H1 (cell line): ENCODE data around the gene MYORG. TPM values are rescaled to one million over a fixed set of nuclear protein-coding genes. Genes with fewer than 3 reads are reported as not detected.
A peak's percentile ranks its signal among the peaks of the same experiment; 100 is the strongest.

Experiments
- CTCF ChIA-PET: fragments of 300-600 bp; sonication (Branson Sonifier 250); formaldehyde crosslinking; loops from one replicate; lab custom pipeline; 2021; ENCODE audit not compliant: partially characterized antibody; lab: Charles Lee
- POLR2A ChIA-PET: fragments of 300-600 bp; sonication (Branson Sonifier 250); formaldehyde crosslinking; loops from one replicate; lab custom pipeline; 2021; ENCODE audit warnings: inconsistent platforms; ENCODE audit not compliant: partially characterized antibody; lab: Charles Lee
- DNase-seq, 2 experiments: peaks; one replicate each; pipeline versions ENCODE4 v3.0.0 to v3.0.0-alpha.2; 2010 to 2022; ENCODE audit warnings: low spot score in 2 of 2, low read depth in 1 of 2, mixed read lengths in 1 of 2
- FAIRE-seq: peaks from 2 replicates; lab custom pipeline; 2011; peaks lifted over from hg19 to GRCh38; lab: Jason Lieb, UNC
- H2AFZ ChIP-seq: 2 replicates; pipeline ENCODE4 v1.8.1; 2012; ENCODE audit warnings: low read length, inconsistent platforms
- H2AK5ac ChIP-seq: 2 replicates; pipeline ENCODE4 v1.6.1; 2013; ENCODE audit warnings: low read depth, low read length
- H2BK120ac ChIP-seq: replicated peaks from 2 replicates; pipeline ENCODE3; 2013; ENCODE audit warnings: low read depth, low read length, inconsistent platforms
- H2BK12ac ChIP-seq: 2 replicates; pipeline ENCODE4 v1.6.1; 2013; ENCODE audit warnings: low read depth, low read length
- H2BK15ac ChIP-seq: 2 replicates; pipeline ENCODE4 v1.6.1; 2013; ENCODE audit warnings: low read length
- H2BK20ac ChIP-seq: 2 replicates; pipeline ENCODE4 v1.6.1; 2013; ENCODE audit warnings: low read length
- H2BK5ac ChIP-seq: 2 replicates; pipeline ENCODE4 v1.6.1; 2013; ENCODE audit warnings: low read depth, low read length
- H3K14ac ChIP-seq: 2 replicates; pipeline ENCODE4 v1.6.1; 2013; ENCODE audit warnings: inconsistent platforms; ENCODE audit not compliant: insufficient read length
- H3K18ac ChIP-seq: 2 replicates; pipeline ENCODE4 v1.6.1; 2013; ENCODE audit warnings: low read length; ENCODE audit errors: extremely low read depth
- H3K23ac ChIP-seq: 2 replicates; pipeline ENCODE4 v1.6.1; 2013; ENCODE audit warnings: inconsistent platforms; ENCODE audit not compliant: insufficient read length
- H3K23me2 ChIP-seq: 2 replicates; pipeline ENCODE4 v1.6.1; 2013; ENCODE audit warnings: low read depth, low read length
- H3K27ac ChIP-seq: 2 replicates; pipeline ENCODE4 v1.6.1; 2011; ENCODE audit warnings: low read depth, low read length, inconsistent platforms
- H3K27me3 ChIP-seq, 4 experiments: replicated peaks in 1 of 4; 1 replicate in 1 of 4; 2 replicates in 3 of 4; pipeline versions ENCODE4 v1.6.1 to v1.8.1; 2011 to 2013; ENCODE audit warnings: low read length in 3 of 4, mild to moderate bottlenecking in 3 of 4, inconsistent platforms in 2 of 4, mixed read lengths in 2 of 4, moderate library complexity in 1 of 4; ENCODE audit not compliant: control insufficient read depth in 3 of 4, insufficient read depth in 3 of 4; ENCODE audit errors: extremely low read depth in 1 of 4
- H3K36me3 ChIP-seq, 4 experiments: 2 replicates each; pipeline versions ENCODE4 v1.6.1 to v1.8.1; 2011 to 2013; ENCODE audit warnings: mild to moderate bottlenecking in 4 of 4, low read length in 3 of 4, moderate library complexity in 2 of 4, control low read depth in 1 of 4, inconsistent platforms in 1 of 4; ENCODE audit not compliant: insufficient read depth in 4 of 4, control insufficient read depth in 2 of 4
- H3K4ac ChIP-seq: replicated peaks from 2 replicates; pipeline ENCODE3; 2013; ENCODE audit warnings: low read length, low read depth, mixed read lengths, inconsistent platforms; ENCODE audit not compliant: insufficient read length
- H3K4me1 ChIP-seq, 4 experiments: replicated peaks in 1 of 4; 1 replicate in 1 of 4; 2 replicates in 3 of 4; pipeline versions ENCODE4 v1.6.1 to v1.8.1; 2011 to 2013; ENCODE audit warnings: low read length in 3 of 4, inconsistent platforms in 2 of 4, mixed read lengths in 1 of 4; ENCODE audit not compliant: insufficient read depth in 4 of 4, control insufficient read depth in 3 of 4
- H3K4me2 ChIP-seq, 2 experiments: 2 replicates each; pipeline versions ENCODE4 v1.6.1 to v1.8.1; 2011 to 2013; ENCODE audit warnings: low read depth in 2 of 2, low read length in 2 of 2, control low read depth in 1 of 2, inconsistent platforms in 1 of 2, mild to moderate bottlenecking in 1 of 2; ENCODE audit not compliant: insufficient read depth in 1 of 2
- H3K4me3 ChIP-seq, 4 experiments: fragments of 200-600, 300-600 bp in 1 of 4; sonication (generic), shearing (Covaris generic), sonication (Bioruptor Twin) in 1 of 4; 2 replicates each; pipeline versions ENCODE4 v1.5.1 to v1.8.1; 2011 to 2016; ENCODE audit warnings: low read length in 4 of 4, low read depth in 3 of 4, control low read depth in 2 of 4, inconsistent platforms in 2 of 4, mild to moderate bottlenecking in 2 of 4, mixed read lengths in 1 of 4, moderate library complexity in 1 of 4; ENCODE audit not compliant: insufficient read depth in 2 of 4; ENCODE audit errors: extremely low read depth in 1 of 4
- H3K56ac ChIP-seq: replicated peaks from 2 replicates; pipeline ENCODE3; 2013; ENCODE audit warnings: low read depth, mild to moderate bottlenecking, mixed read lengths, low read length, inconsistent platforms; ENCODE audit not compliant: insufficient read length
- H3K79me1 ChIP-seq: 2 replicates; pipeline ENCODE4 v1.6.1; 2013; ENCODE audit warnings: low read depth, low read length, control low read depth
- H3K79me2 ChIP-seq, 2 experiments: 2 replicates each; pipeline versions ENCODE4 v1.6.1 to v1.8.1; 2012 to 2013; ENCODE audit warnings: low read length in 2 of 2, mild to moderate bottlenecking in 2 of 2, inconsistent platforms in 1 of 2; ENCODE audit not compliant: insufficient read depth in 2 of 2, control insufficient read depth in 1 of 2
- H3K9ac ChIP-seq, 4 experiments: replicated peaks in 1 of 4; 1 replicate in 1 of 4; 2 replicates in 3 of 4; pipeline versions ENCODE4 v1.6.1 to v1.8.1; 2011 to 2013; ENCODE audit warnings: low read depth in 3 of 4, low read length in 3 of 4, control low read depth in 2 of 4, mild to moderate bottlenecking in 2 of 4, moderate library complexity in 2 of 4, inconsistent platforms in 1 of 4; ENCODE audit errors: extremely low read depth in 1 of 4
- H3K9me3 ChIP-seq, 2 experiments: 2 replicates each; pipeline versions ENCODE4 v1.6.1 to v1.8.1; 2012 to 2013; ENCODE audit warnings: mild to moderate bottlenecking in 2 of 2, moderate library complexity in 2 of 2, control low read depth in 1 of 2, inconsistent platforms in 1 of 2, low read depth in 1 of 2, low read length in 1 of 2, mixed read lengths in 1 of 2; ENCODE audit not compliant: insufficient read depth in 2 of 2
- H4K20me1 ChIP-seq, 2 experiments: replicated peaks in 1 of 2; 2 replicates each; pipeline versions ENCODE3 to v1.8.1; 2011 to 2013; ENCODE audit warnings: inconsistent platforms in 2 of 2, low read length in 2 of 2, mild to moderate bottlenecking in 1 of 2; ENCODE audit not compliant: insufficient read depth in 2 of 2, control insufficient read depth in 1 of 2
- H4K5ac ChIP-seq: 2 replicates; pipeline ENCODE4 v1.6.1; 2013; ENCODE audit warnings: low read length, low read depth, mixed read lengths, inconsistent platforms; ENCODE audit not compliant: insufficient read length
- H4K8ac ChIP-seq: 2 replicates; pipeline ENCODE4 v1.8.0; 2013; ENCODE audit warnings: mild to moderate bottlenecking, moderate library complexity, low read length, inconsistent platforms; ENCODE audit not compliant: insufficient read depth; ENCODE audit errors: extremely low read depth
- H4K91ac ChIP-seq: replicated peaks from 2 replicates; pipeline ENCODE3; 2013; ENCODE audit warnings: low read length, mixed read lengths, inconsistent platforms; ENCODE audit not compliant: insufficient read length
- ASH2L ChIP-seq: fragments of 200-600, 300-600 bp; sonication (generic); IDR thresholded peaks from one replicate; pipeline ENCODE4 v1.7.1; 2017; ENCODE audit warnings: low read length
- CREB1 ChIP-seq: IDR thresholded peaks from 2 replicates; pipeline ENCODE4 v1.6.1; 2012; ENCODE audit warnings: inconsistent platforms
- KDM4A ChIP-seq: IDR thresholded peaks from one replicate; pipeline ENCODE4 v1.7.1; 2012; ENCODE audit warnings: low read depth, mild to moderate bottlenecking, moderate library complexity, low read length, inconsistent platforms; ENCODE audit not compliant: severe bottlenecking
- MAFK ChIP-seq: IDR thresholded peaks from 2 replicates; pipeline ENCODE4 v1.6.1; 2012; ENCODE audit warnings: low read depth, mild to moderate bottlenecking, improper control_type of control experiment, low read length
- SIN3A ChIP-seq, 2 experiments: IDR thresholded peaks in 1 of 2; conservative IDR thresholded peaks in 1 of 2; 2 replicates each; pipeline ENCODE4 v1.6.1; 2011 to 2012; ENCODE audit warnings: low read length in 2 of 2, improper control_type of control experiment in 1 of 2, low read depth in 1 of 2, mild to moderate bottlenecking in 1 of 2
- TEAD4 ChIP-seq: IDR thresholded peaks from 2 replicates; pipeline ENCODE4 v1.6.1; 2012; ENCODE audit warnings: low read depth, low read length, inconsistent platforms, mixed read lengths
- YY1 ChIP-seq: IDR thresholded peaks from 2 replicates; pipeline ENCODE4 v1.6.1; 2011; ENCODE audit warnings: low read depth, mild to moderate bottlenecking, low read length
- WGBS, 2 experiments: shearing (Covaris generic) in 1 of 2; methylation state at CpG; one replicate each; pipeline versions ENCODE4 v1.1.6 to v1.1.7; 2013 to 2015; ENCODE audit warnings: low lambda C conversion rate in 2 of 2, mixed read lengths in 2 of 2, inconsistent platforms in 1 of 2, low coverage in 1 of 2, missing lambda C conversion rate in 1 of 2; ENCODE audit not compliant: insufficient replicate concordance in 2 of 2, insufficient coverage in 1 of 2, insufficient read length in 1 of 2; ENCODE audit errors: extremely low coverage in 1 of 2, missing lambda C conversion rate in 1 of 2; 5-methylcytosine and 5-hydroxymethylcytosine counted together
- polyA plus RNA-seq, 7 experiments: library from polyadenylated mRNA; depleted of rRNA in 3 of 7; stranded (reverse) in 5 of 7; unstranded in 2 of 7; fragments of >200 nt in 5 of 7; fragments of 200-250 nt in 2 of 7; gene quantifications; 1 replicate in 5 of 7; 2 replicates in 1 of 7; 4 replicates in 1 of 7; pipeline versions ENCODE4 v1.2.1 to v1.2.3, GENCODE V29; 2011 to 2013; ENCODE audit warnings: missing spikeins in 2 of 7, mixed read lengths in 2 of 7
- total RNA-seq: library from RNA; stranded (reverse); fragmentation: NEBNext Ultra II Directional; extraction: Animal tissue kit (Norgen Biotek cat#: 25700); gene quantifications from 2 replicates; pipeline ENCODE4 v1.2.1, GENCODE V29; 2021

MYORG gene
- total and polyA plus RNA-seq, 2 of the 8 experiments (the other 6 are each of a cell fraction or from before 2014, with no cell fraction given) = 1.2 to 5.9 TPM

- TF ChIP-seq KDM4A (peak; percentile 46), ASH2L (no peak), SIN3A (conservative IDR thresholded peaks at IDR 0.05 in 1 of 2, IDR thresholded peaks at IDR 0.05 in 1 of 2; ENCODE audit: low read depth in 1 of 2, low read length in 2 of 2) (peak in 1 of 2 experiments; percentile 40; a peak in 1 of 4 replicates), CREB1 (no peak), MAFK (no peak), TEAD4 (peak; percentile 73; the same call in 1 of the 2 replicates), YY1 (no peak)
- TF ChIP-seq, all 59 proteins: peak for 3
- H3K23me2 ChIP-seq = peaks cover 28% of the 10 kb centered on the region
- H3K4me1 ChIP-seq = peaks cover 3 to 12% (median 4%) of the 10 kb centered on the region in 4 experiments
- H3K9me3 ChIP-seq = no peaks in the 10 kb centered on the region
- no peak overlapping the region for H3K23ac ChIP-seq
- H2AK5ac ChIP-seq = no peak overlapping the region
- CTCF ChIA-PET = interaction anchor here (0.7 to 19.4 kb wide), 7 partner anchors 23 to 1266 kb away, joined by 3 to 350 read pairs (median 9); no protein-coding TSS in a partner anchor
- no peak overlapping the region for H4K5ac ChIP-seq
- no peaks in the 10 kb centered on the region for H3K79me2 ChIP-seq
- no peak overlapping the region for H2BK120ac ChIP-seq
- H3K9ac ChIP-seq = peak overlapping the region in 3 of 4 experiments; percentile 8 to 45 (median 39); a peak in 4 of 7 replicates
- H4K20me1 ChIP-seq = no peaks in the 10 kb centered on the region
- H3K18ac ChIP-seq = peak overlapping the region; percentile 78
- no peak overlapping the region for H2BK20ac ChIP-seq
- H3K27me3 ChIP-seq = peaks cover 3 to 31% (median 28%) of the 10 kb centered on the region in 4 experiments
- no peak overlapping the region for H4K91ac ChIP-seq
- H3K79me1 ChIP-seq = no peaks in the 10 kb centered on the region
- FAIRE-seq = no peak
- no peak overlapping the region for H3K4ac ChIP-seq
- DNase-seq = peak in 1 of 2 experiments; percentile 76
- POLR2A ChIA-PET = interaction anchor here (1.0 to 1.9 kb wide), 4 partner anchors 17 to 76 kb away, joined by 3 to 9 read pairs (median 4); no protein-coding TSS in a partner anchor
- no peaks in the 10 kb centered on the region for H3K36me3 ChIP-seq
- peak overlapping the region; percentile 59 to 76 (median 62) for H3K4me3 ChIP-seq
- H3K56ac ChIP-seq = no peak overlapping the region
- peak overlapping the region; percentile 97 for H3K4me2 ChIP-seq
- WGBS, 2 experiments = 7% methylated on average over 17 of the region's 17 CpGs; no CpG with 5 or more reads in 1 of the 2 experiments
- H3K27ac ChIP-seq = no peak overlapping the region
- no peak overlapping the region for H3K14ac ChIP-seq
- 0 out of 2 replicates have a peak overlapping the region, but pooled peaks have one; percentile 86 for H2AFZ ChIP-seq
- peak overlapping the region; percentile 75; the same call in 1 of the 2 replicates for H2BK12ac ChIP-seq
- H2BK5ac ChIP-seq = no peak overlapping the region
- H2BK15ac ChIP-seq = 0 out of 2 replicates have a peak overlapping the region, but pooled peaks have one; percentile 81
- no peak overlapping the region for H4K8ac ChIP-seq
Observed at GRCh38 chr9:34381323-34381722, 4.6 kb upstream of the MYORG start.
